ENCODE results near the gene ELOVL6.

ELOVL6 gene

GRCh38 chr4:110019153-110019552, 179.3 kb downstream of the ELOVL6 start:
- FAIRE-seq: no peak

DNA sequence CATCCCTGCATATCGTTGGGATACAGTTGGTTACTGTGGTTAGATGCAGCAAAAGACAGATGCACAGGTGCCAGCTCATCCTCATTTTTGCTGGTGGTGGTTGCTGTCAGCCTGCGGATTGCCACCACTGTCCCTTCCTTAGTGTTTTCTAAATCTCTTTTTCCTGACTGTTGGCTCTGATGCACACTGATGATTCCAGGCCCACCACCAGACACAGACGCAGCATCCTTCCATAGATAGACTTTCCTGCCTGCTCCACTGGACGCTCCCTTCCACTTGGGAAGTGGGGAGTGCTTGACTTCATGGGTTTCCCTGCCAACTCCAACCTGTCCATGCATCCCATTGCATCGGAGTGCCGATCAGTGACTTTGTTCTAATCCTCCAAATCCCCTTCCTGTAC, 184.2 kb downstream of the ELOVL6 start:
- FAIRE-seq: no peak

GRCh38 chr4:110012917-110013316, 185.5 kb downstream of the ELOVL6 start:
- FAIRE-seq: no peak

DNA sequence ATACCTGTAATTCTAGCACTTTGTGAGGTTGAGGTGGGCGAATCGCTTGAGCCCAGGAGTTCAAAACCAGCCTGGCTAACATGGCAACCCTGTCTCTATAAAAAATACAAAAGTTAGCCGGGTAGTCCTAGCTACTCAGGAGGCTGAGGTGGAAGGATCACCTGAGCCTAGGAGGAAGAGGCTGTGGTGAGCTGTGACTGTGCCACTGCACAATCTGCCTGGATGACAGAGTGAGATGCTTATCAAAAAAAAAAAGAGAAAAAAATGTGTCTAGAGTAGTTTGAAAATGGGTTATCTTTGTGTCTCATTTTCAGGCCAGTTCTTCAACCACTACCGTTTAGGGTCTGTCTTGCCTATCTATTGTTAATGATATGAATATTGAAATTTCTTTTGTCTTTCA, 187.6 kb downstream of the ELOVL6 start:
- FAIRE-seq: no peak

DNA sequence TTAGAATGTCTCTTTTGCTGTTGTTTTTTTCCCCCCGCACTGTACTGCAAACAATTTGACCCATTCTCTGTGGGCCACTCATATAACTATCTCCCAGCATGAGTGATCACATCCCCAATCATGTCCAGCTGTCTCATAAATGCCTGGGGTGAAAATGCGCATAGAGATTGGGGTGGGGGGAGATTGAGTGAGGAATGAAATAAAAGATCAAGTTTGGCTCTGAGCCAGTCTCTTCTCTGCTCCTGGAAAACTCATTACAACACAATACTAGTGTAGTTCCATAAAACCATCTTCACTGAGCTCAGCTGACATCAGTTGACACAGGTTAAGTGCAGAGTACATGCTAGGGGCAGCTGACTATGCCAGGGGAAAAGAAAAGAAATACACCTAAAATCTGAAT, 188.9 kb downstream of the ELOVL6 start:
- FAIRE-seq: no peak

DNA sequence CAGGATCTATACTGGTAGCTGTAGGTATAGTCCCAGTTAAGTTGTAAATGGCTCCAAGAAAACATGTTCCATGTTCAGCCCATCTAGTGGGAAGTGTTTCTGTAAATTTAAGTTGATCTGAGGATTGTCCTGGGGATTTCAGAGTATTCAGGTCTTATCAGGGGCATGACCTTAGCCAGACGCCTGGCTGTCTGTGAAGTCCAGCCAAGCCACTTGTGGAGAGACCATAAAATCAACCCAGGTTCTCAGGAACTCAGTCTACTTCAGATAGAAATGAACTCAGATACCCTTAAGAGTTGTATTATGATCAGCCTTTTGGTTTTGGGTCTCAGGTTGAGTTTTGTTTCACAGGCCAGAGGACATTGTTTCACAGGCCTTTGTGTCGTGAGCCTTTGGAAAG, 189.9 kb downstream of the ELOVL6 start:
- no peak for FAIRE-seq

- no peak for FAIRE-seq
Measured at GRCh38 chr4:110007217-110007616, 191.2 kb downstream of the ELOVL6 start.

- FAIRE-seq: peak; percentile 97
Measured at GRCh38 chr4:110005461-110006056, 192.9 kb downstream of the ELOVL6 start.

DNA sequence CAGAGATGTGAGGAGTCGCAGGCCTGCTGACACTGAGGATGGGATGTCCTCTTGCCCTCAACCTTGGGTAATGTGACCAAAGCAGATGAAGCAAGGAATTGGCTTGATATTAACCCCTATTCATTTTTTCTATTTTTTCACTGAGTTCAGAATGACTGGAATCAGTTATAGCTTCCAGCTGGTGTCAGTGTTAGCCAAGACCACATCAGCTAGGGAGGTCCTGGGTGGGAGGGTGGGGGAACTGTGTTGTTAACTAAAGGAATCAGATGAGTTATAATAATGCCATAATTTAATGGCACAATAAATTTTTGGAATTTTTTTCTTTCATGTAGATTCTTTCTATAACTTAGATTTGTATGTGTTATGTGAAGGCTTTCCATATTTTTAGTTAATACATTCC, 193.9 kb downstream of the ELOVL6 start:
- no peak for FAIRE-seq

DNA sequence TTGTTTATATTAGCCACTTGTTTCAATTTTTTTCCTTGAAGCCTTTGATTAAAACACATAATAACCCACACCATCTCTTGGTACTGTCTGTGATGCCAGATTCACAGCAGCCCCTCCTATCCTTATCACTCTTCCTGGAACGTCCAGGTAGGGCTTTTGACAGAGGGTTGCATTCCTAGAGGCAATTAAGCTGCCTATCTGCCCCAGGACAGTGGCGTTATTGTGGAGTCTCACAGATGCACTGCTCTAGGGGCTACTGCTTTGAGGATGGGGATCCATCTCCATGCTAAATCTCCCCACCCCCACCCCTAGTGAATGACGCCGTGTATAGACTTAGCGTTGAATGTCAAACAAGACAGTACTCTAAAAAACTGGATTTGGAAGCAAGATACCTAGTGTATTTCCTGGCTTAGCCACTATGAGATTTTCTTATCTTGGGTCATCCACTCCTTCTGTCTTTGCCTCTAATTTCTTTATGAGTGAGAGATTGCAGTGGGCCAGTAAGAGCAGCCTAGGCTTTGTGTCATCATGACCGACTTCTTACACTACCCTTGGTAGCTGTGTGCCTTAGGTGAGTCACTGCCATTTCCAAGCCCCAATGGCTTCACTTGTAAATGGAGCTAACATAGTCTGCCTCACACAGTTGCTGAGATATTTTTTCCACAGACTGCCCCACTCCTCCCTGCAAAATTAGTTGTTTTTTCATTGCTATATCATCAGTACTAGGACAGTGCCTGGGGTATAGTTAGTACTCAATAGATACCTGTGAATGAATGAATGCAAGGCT, 194.8 kb downstream of the ELOVL6 start:
- FAIRE-seq: no peak

DNA sequence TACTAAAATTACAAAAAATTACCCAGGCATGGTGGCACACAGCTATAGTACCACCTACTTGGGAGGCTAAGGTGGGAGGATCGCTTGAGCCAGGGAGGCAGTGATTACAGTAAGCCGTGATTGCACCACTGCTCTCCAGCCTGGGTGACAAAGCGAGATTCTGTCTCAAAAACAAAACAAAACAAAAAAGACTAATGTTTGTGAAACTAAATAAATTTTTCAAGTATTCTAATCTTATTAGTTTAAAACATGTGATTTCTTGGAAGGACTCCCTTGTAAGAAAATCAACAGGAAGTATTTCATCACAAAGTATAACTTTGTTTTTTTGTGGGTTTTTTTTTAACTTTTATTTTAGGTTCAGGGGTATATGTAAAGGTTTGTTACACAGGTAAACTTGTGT, 196.1 kb downstream of the ELOVL6 start:
- no peak for FAIRE-seq

- no peak for FAIRE-seq
Measured at GRCh38 chr4:109999585-109999912, 198.9 kb downstream of the ELOVL6 start.

GRCh38 chr4:109998867-109999584, 199.4 kb downstream of the ELOVL6 start:
- FAIRE-seq: peak; percentile 93

- no peak for FAIRE-seq
Measured at GRCh38 chr4:109996526-109996925, 201.9 kb downstream of the ELOVL6 start.

Measured in TTC549 (cell line).